PC-3 (cell line): ENCODE results near the gene CKB. TPM values are rescaled to one million over a fixed set of nuclear protein-coding genes. Genes with fewer than 3 reads are reported as not detected.

Source experiments
- ATAC-seq: fragments of 200-7000 bp; cut with Tn5 transposase; 2 replicates; pipeline ENCODE4 v1.9.1; 2020; ENCODE audit warnings: mild to moderate bottlenecking, moderate library complexity
- BruUV-seq: library from RNA; stranded (reverse); fragments of 400-500 nt; replicated peaks from 2 replicates; lab custom pipeline; 2021; lab: Mats Ljungman, UMichigan
- CTCF ChIA-PET: fragments of 300-600 bp; sonication (Branson Sonifier 250); formaldehyde crosslinking; loops from one replicate; lab custom pipeline; 2022; ENCODE audit warnings: antibody characterized with exemption; lab: Charles Lee
- POLR2A ChIA-PET: fragments of 300-600 bp; sonication (Branson Sonifier 250); formaldehyde crosslinking; loops from one replicate; lab custom pipeline; 2022; ENCODE audit warnings: antibody characterized with exemption; ENCODE audit not compliant: unreplicated experiment; lab: Charles Lee
- DNase-seq: peaks from one replicate; pipeline ENCODE4 v3.0.0-alpha.2; 2015
- H2AFZ ChIP-seq: fragments of 300-600 bp; sonication (generic); 2 replicates; pipeline ENCODE4 v1.6.0; 2016; ENCODE audit warnings: antibody characterized with exemption, low read length
- H3F3A ChIP-seq: fragments of 300-600 bp; sonication (generic); one replicate; pipeline ENCODE4 v1.6.0; 2017; ENCODE audit warnings: antibody characterized with exemption, low read length, control low read depth, mild to moderate bottlenecking; ENCODE audit not compliant: unreplicated experiment
- H3K27ac ChIP-seq: fragments of 300-600 bp; sonication (generic); 2 replicates; pipeline ENCODE4 v1.5.1; 2016; ENCODE audit warnings: mild to moderate bottlenecking, low read length
- H3K27me3 ChIP-seq: fragments of 300-600 bp; sonication (generic); 2 replicates; pipeline ENCODE4 v1.6.1; 2016; ENCODE audit warnings: low read length, mixed read lengths
- H3K36me3 ChIP-seq: fragments of 300-600 bp; sonication (generic); 2 replicates; pipeline ENCODE4 v1.6.1; 2016; ENCODE audit warnings: low read depth, mixed run types, low read length, mixed read lengths
- H3K4me1 ChIP-seq: fragments of 300-600 bp; sonication (generic); 2 replicates; pipeline ENCODE4 v1.5.1; 2016; ENCODE audit warnings: low read length; ENCODE audit not compliant: insufficient read depth
- H3K4me2 ChIP-seq: fragments of 300-600 bp; sonication (generic); 2 replicates; pipeline ENCODE4 v1.6.0; 2016; ENCODE audit warnings: low read length
- H3K4me3 ChIP-seq: fragments of 300-600 bp; sonication (generic); 2 replicates; pipeline ENCODE4 v1.5.1; 2016; ENCODE audit warnings: mild to moderate bottlenecking, low read length, mixed read lengths
- H3K79me2 ChIP-seq: fragments of 300-600 bp; sonication (generic); 2 replicates; pipeline ENCODE4 v1.6.1; 2017; ENCODE audit warnings: low read length, mixed read lengths
- H3K9ac ChIP-seq: fragments of 300-600 bp; sonication (generic); 2 replicates; pipeline ENCODE4 v1.6.0; 2016; ENCODE audit warnings: mild to moderate bottlenecking, low read length
- H3K9me2 ChIP-seq: fragments of 300-600 bp; sonication (generic); replicated peaks from 2 replicates; pipeline ENCODE4 v1.6.1; 2016; ENCODE audit warnings: mixed run types, low read length, mixed read lengths
- H3K9me3 ChIP-seq: fragments of 300-600 bp; sonication (generic); 2 replicates; pipeline ENCODE4 v1.6.1; 2016; ENCODE audit warnings: low read length, mixed read lengths
- H4K20me1 ChIP-seq: fragments of 300-600 bp; sonication (generic); 2 replicates; pipeline ENCODE4 v1.6.1; 2016; ENCODE audit warnings: low read length, mixed read lengths
- CTCF ChIP-seq: fragments of 300-600 bp; sonication (generic); conservative IDR thresholded peaks from 2 replicates; pipeline ENCODE4 v1.5.1; 2017; ENCODE audit warnings: antibody characterized with exemption, low read depth, mild to moderate bottlenecking, low read length
- EZH2 ChIP-seq: fragments of 300-600 bp; sonication (generic); IDR thresholded peaks from one replicate; pipeline ENCODE4 v1.6.1; 2017; ENCODE audit warnings: antibody characterized with exemption, mild to moderate bottlenecking, low read length; ENCODE audit not compliant: unreplicated experiment
- EZH2phosphoT487 ChIP-seq: fragments of 300-600 bp; sonication (generic); IDR thresholded peaks from 2 replicates; pipeline ENCODE4 v1.6.1; 2018; ENCODE audit warnings: mild to moderate bottlenecking, antibody characterized with exemption, low read length, borderline replicate concordance
- intact Hi-C: fragments of 100-400 bp; cut with micrococcal nuclease; formaldehyde crosslinking; loops from 2 replicates; pipeline ENCODE4 v1.9.0; 2023
- total RNA-seq: library from RNA; depleted of rRNA; stranded (reverse); fragments of >200 nt; gene quantifications from 2 replicates; pipeline ENCODE4 v1.2.3, GENCODE V29; 2014

CKB gene
- total RNA-seq, 1 experiment from 2014 or later = 299 TPM

- Histone ChIP-seq H3K9me3 (no peaks in the 10 kb centered on the region), H3K4me2 (no peak overlapping the region), H2AFZ (no peak overlapping the region), H3F3A (peaks cover 5% of the 10 kb centered on the region), H3K79me2 (no peaks in the 10 kb centered on the region), H3K9ac (no peak overlapping the region), H3K27me3 (no peaks in the 10 kb centered on the region), H3K4me1 (no peaks in the 10 kb centered on the region), H3K4me3 (no peak overlapping the region), H3K9me2 (no peaks in the 10 kb centered on the region), H3K27ac (no peak overlapping the region), H3K36me3 (peaks cover 37% of the 10 kb centered on the region), H4K20me1 (no peaks in the 10 kb centered on the region)
- DNase-seq = no peak
- ATAC-seq = no peak; the same call in 1 of the 2 replicates
- ChIA-PET CTCF (no interaction called here), POLR2A (no interaction called here)
- BruUV-seq = no TSS peak
- no peak for TF ChIP-seq EZH2phosphoT487
- intact Hi-C loops = no loop called here
These were observed 26.8 kb downstream of the CKB start for GRCh38 chr14:103495854-103496253.

GRCh38 chr14:103492156-103492925, 30.3 kb downstream of the CKB start:
- CTCF ChIA-PET = no interaction called here
- H3K36me3 ChIP-seq = peaks cover 42% of the 10 kb centered on the region
- POLR2A ChIA-PET = no interaction called here
- no peaks in the 10 kb centered on the region for H3K27me3 ChIP-seq
- no peaks in the 10 kb centered on the region for H4K20me1 ChIP-seq
- H2AFZ ChIP-seq = no peak overlapping the region
- no peaks in the 10 kb centered on the region for H3K4me1 ChIP-seq
- H3K9me2 ChIP-seq = no peaks in the 10 kb centered on the region
- no peaks in the 10 kb centered on the region for H3F3A ChIP-seq
- BruUV-seq = no TSS peak
- no peak overlapping the region for H3K4me2 ChIP-seq
- H3K9me3 ChIP-seq = no peaks in the 10 kb centered on the region
- no peak overlapping the region for H3K4me3 ChIP-seq
- no peaks in the 10 kb centered on the region for H3K79me2 ChIP-seq
- no peak overlapping the region for H3K27ac ChIP-seq
- H3K9ac ChIP-seq = no peak overlapping the region
- no peak for ATAC-seq
- intact Hi-C loops = no loop called here
- DNase-seq = no peak
- TF ChIP-seq EZH2 (no peak), CTCF (no peak), EZH2phosphoT487 (no peak)

- Histone ChIP-seq H3K4me1 (no peaks in the 10 kb centered on the region), H3K4me3 (no peak overlapping the region), H3F3A (no peaks in the 10 kb centered on the region), H2AFZ (no peak overlapping the region), H4K20me1 (no peaks in the 10 kb centered on the region), H3K9ac (no peak overlapping the region), H3K27ac (no peak overlapping the region), H3K79me2 (no peaks in the 10 kb centered on the region), H3K36me3 (peaks cover 38% of the 10 kb centered on the region), H3K9me2 (no peaks in the 10 kb centered on the region), H3K27me3 (no peaks in the 10 kb centered on the region), H3K4me2 (no peak overlapping the region), H3K9me3 (no peaks in the 10 kb centered on the region)
- DNase-seq = no peak
- POLR2A ChIA-PET = no interaction called here
- no TSS peak for BruUV-seq
- intact Hi-C loops = no loop called here
- TF ChIP-seq EZH2phosphoT487 = no peak
- no peak for TF ChIP-seq EZH2
- no peak for TF ChIP-seq CTCF
- CTCF ChIA-PET = no interaction called here
- ATAC-seq = no peak
These were observed 30.9 kb downstream of the CKB start for GRCh38 chr14:103491691-103492090.
